Adrenal gland (tissue), 12 donors: ENCODE data around the gene CHRNB4. TPM values are rescaled to one million over a fixed set of nuclear protein-coding genes. Genes with fewer than 3 reads are reported as not detected.

Experiments
- DNase-seq, 7 donors: peaks; one replicate each; pipeline ENCODE4 v3.0.0-alpha.2; 2019 to 2020
- H3K27ac ChIP-seq, 5 donors: fragments of 200-600 bp; sonication (generic) in 4 of 5; 1 replicate in 3 of 5; 2 replicates in 2 of 5; pipeline versions ENCODE4 v1.5.1 to v1.8.0; 2016 to 2020; ENCODE audit warnings: mild to moderate bottlenecking in 1 of 5
- H3K27me3 ChIP-seq: fragments of 200-600 bp; 2 replicates; pipeline ENCODE4 v1.8.0; 2021
- H3K36me3 ChIP-seq, 2 donors: fragments of 200-600 bp; replicated peaks in 1 of 2; 1 replicate in 1 of 2; 2 replicates in 1 of 2; pipeline versions ENCODE4 v1.5.1 to v1.8.0; 2018 to 2022
- H3K4me1 ChIP-seq, 2 donors: fragments of 200-600 bp; replicated peaks in 1 of 2; 1 replicate in 1 of 2; 2 replicates in 1 of 2; pipeline versions ENCODE4 v1.5.1 to v1.8.0; 2018 to 2021
- H3K4me3 ChIP-seq, 4 donors: fragments of 200-600 bp; sonication (generic) in 3 of 4; one replicate each; pipeline ENCODE4 v1.5.1; 2016 to 2018
- H3K9me3 ChIP-seq, 3 donors: fragments of 200-600 bp; sonication (generic) in 1 of 3; replicated peaks in 1 of 3; 1 replicate in 2 of 3; 2 replicates in 1 of 3; pipeline versions ENCODE4 v1.5.1 to v1.8.0; 2016 to 2021
- CTCF ChIP-seq, 6 experiments: fragments of 450-650 bp in 4 of 6; fragments of 200-600 bp in 2 of 6; sonication (generic) in 1 of 6; IDR thresholded peaks; 1 replicate in 5 of 6; 2 replicates in 1 of 6; pipeline versions ENCODE4 v1.5.1 to v1.8.0; 2016 to 2021; ENCODE audit warnings: antibody characterized with exemption in 6 of 6, mild to moderate bottlenecking in 2 of 6, moderate library complexity in 1 of 6
- POLR2A ChIP-seq, 2 donors: fragments of 450-650 bp; IDR thresholded peaks; one replicate each; pipeline ENCODE4 v1.6.1; 2017; ENCODE audit warnings: antibody characterized with exemption in 2 of 2, mild to moderate bottlenecking in 2 of 2, moderate library complexity in 1 of 2
- WGBS, 4 donors: extraction: QIAGEN DNeasy Blood & Tissue Kit in 2 of 4; methylation state at CpG; one replicate each; pipeline versions ENCODE4 v1.1.5 to v1.1.7; 2013 to 2017; 5-methylcytosine and 5-hydroxymethylcytosine counted together
- intact Hi-C, 2 donors: fragments of 100-400 bp; cut with DNase I; formaldehyde crosslinking; loops; one replicate each; pipeline versions ENCODE4 v1.14.1 to v1.15.0; 2022 to 2023
- polyA plus RNA-seq, 3 donors: library from polyadenylated mRNA; stranded (reverse); fragments of 200-250 nt in 2 of 3; fragments of 350-450 nt in 1 of 3; fragmentation: Illumina TruSeq in 1 of 3; extraction: RNeasy Lipid Tissue Mini Kit (QIAGEN cat#74804) in 1 of 3; gene quantifications; one replicate each; pipeline ENCODE4 v1.2.3, GENCODE V29; 2013 to 2014
- total RNA-seq, 9 donors: library from RNA; depleted of rRNA in 4 of 9; stranded (reverse); fragments of >200 nt in 4 of 9; fragments of 120-200 nt in 1 of 9; fragmentation: NEBNext Ultra II Directional in 1 of 9; extraction: Animal tissue kit (Norgen Biotek cat#: 25700) in 1 of 9; gene quantifications; one replicate each; pipeline versions ENCODE4 v1.1.0 to v1.2.4, GENCODE V29; 2013 to 2023
- donor health status: healthy with polysubstance abuse.
- donor health status: Bipolar disorder and iron deficiency.
- donor health status: DM: yes; HTN: yes; CAD: no.
- donor health status: DM: no; HTN: no; CAD: no.
- donor health status: DM: no; HTN: no; CAD: no.
- donor health status: DM: yes; HTN: yes; CAD: no.

CHRNB4 gene
- total and polyA plus RNA-seq, 12 donors = 0.24 to 5.7 (median 1.2) TPM

GRCh38 chr15:78630886-78631633 is 9.9 kb downstream of the CHRNB4 start:
- WGBS, 4 donors = 85 to 92% (median 88%) methylated on average over 4 to 9 of the region's 9 CpGs

GRCh38 chr15:78629716-78630065 is 11.3 kb downstream of the CHRNB4 start:
- no peak overlapping the region for H3K4me3 ChIP-seq
- no peak for DNase-seq
- H3K4me1 ChIP-seq = no peaks in the 10 kb centered on the region
- 90 to 96% (median 95%) methylated on average over 8 to 12 of the region's 12 CpGs for WGBS, 4 donors
- H3K36me3 ChIP-seq = no peaks in the 10 kb centered on the region
- intact Hi-C loops = no loop called here
- H3K27me3 ChIP-seq = no peaks in the 10 kb centered on the region
- H3K27ac ChIP-seq = no peak overlapping the region
- TF ChIP-seq POLR2A (IDR thresholded peaks at IDR 0.05) = no peak
- TF ChIP-seq CTCF (IDR thresholded peaks at IDR 0.05) = no peak
- H3K9me3 ChIP-seq = no peaks in the 10 kb centered on the region

More at GRCh38 chr15:78630886-78631633, 9.9 kb downstream of the CHRNB4 start:
- Histone ChIP-seq H3K36me3 (no peaks in the 10 kb centered on the region), H3K4me1 (no peaks in the 10 kb centered on the region), H3K4me3 (no peak overlapping the region), H3K27me3 (no peaks in the 10 kb centered on the region), H3K27ac (no peak overlapping the region), H3K9me3 (no peaks in the 10 kb centered on the region)
- TF ChIP-seq CTCF (IDR thresholded peaks at IDR 0.05) (no peak), POLR2A (IDR thresholded peaks at IDR 0.05) (no peak)
- intact Hi-C loops = no loop called here
- peak in 1 of 7 donors; percentile 50 for DNase-seq

DNA sequence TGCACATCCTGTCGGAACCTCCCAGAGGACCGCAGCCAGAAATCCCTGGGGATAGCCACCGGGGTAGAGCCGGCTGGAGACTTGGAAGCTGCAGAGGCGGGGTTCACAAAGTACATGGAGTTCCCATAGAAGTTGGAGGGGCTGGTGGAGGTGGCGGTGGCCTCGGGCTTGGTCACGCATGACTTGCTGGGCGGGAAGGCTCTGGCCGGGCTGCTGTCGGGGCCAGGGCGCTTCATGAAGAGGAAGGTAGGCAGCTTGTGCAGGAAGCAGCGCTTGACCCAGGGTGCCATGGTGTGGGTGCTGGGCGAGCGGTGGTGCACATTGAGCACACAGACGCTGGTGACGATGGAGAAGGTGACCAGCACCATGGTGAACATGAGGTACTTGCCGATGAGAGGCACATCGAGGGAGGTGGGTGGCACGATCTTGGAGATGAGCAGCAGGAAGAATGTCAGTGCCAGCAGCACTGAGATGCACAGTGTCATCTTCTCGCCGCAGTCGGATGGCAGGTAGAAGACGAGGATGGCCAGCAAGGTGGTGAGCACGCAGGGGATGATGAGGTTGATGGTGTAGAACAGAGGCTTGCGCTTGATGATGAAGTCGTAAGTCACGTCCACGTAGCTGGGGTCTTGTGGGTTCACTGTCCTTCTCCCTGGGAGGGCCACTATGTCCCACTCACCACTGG is 11.8 kb downstream of the CHRNB4 start:
- H3K4me1 ChIP-seq = no peaks in the 10 kb centered on the region
- H3K27me3 ChIP-seq = no peaks in the 10 kb centered on the region
- no peaks in the 10 kb centered on the region for H3K9me3 ChIP-seq
- WGBS, 4 donors = 86 to 93% (median 92%) methylated on average over 29 of the region's 29 CpGs
- H3K36me3 ChIP-seq = no peaks in the 10 kb centered on the region
- DNase-seq = peak in 1 of 7 donors; percentile 46
- TF ChIP-seq CTCF (IDR thresholded peaks at IDR 0.05) (no peak), POLR2A (IDR thresholded peaks at IDR 0.05) (no peak)
- intact Hi-C loops = no loop called here
- H3K27ac ChIP-seq = no peak overlapping the region
- H3K4me3 ChIP-seq = no peak overlapping the region

GRCh38 chr15:78628227-78628626 is 12.8 kb downstream of the CHRNB4 start:
- Histone ChIP-seq H3K27ac (no peak overlapping the region), H3K4me1 (no peaks in the 10 kb centered on the region), H3K9me3 (no peaks in the 10 kb centered on the region), H3K27me3 (no peaks in the 10 kb centered on the region), H3K4me3 (no peak overlapping the region), H3K36me3 (no peaks in the 10 kb centered on the region)
- intact Hi-C loops = no loop called here
- WGBS, 4 donors = 69 to 76% (median 74%) methylated on average over 6 of the region's 6 CpGs
- peak in 1 of 7 donors; percentile 38 for DNase-seq
- TF ChIP-seq CTCF (IDR thresholded peaks at IDR 0.05) (no peak), POLR2A (IDR thresholded peaks at IDR 0.05) (no peak)
